Esophagus squamous epithelium (tissue), 4 donors: Measurements from ENCODE around the gene USP35.

Experiments used
- POLR2A ChIP-seq, 4 donors: fragments of 450-650 bp; IDR thresholded peaks; one replicate each; pipeline ENCODE4 v1.6.1; 2017; ENCODE audit warnings: antibody characterized with exemption in 4 of 4, mild to moderate bottlenecking in 4 of 4, moderate library complexity in 3 of 4
- TF ChIP-seq, protein P1 (sequence below), 6 experiments: fragments of 450-650 bp in 4 of 6; fragments of 200-600 bp in 2 of 6; sonication (generic) in 2 of 6; IDR thresholded peaks; one replicate each; pipeline ENCODE4 v1.5.1; 2016 to 2019; ENCODE audit warnings: antibody characterized with exemption in 6 of 6, mild to moderate bottlenecking in 4 of 6, moderate library complexity in 4 of 6

DNA sequence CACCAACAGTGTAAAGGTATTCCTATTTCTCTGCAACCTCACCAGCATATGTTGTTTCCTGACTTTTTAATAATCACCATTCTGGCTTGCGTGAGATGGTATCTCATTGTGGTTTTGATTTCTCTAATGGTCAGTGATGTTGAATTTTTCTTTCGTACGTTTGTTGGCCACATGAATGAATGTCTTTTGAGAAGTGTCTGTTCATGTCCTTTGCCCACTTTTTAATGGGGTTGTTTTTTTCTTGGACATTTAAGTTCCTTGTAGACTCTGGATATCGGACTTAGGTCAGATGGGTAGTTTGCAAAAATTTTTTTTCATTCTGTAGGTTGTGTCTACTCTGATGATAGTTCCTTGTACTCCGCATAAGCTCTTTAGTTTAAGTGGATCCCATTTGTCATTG, 22.8 kb downstream of the USP35 start:
- TF ChIP-seq, protein P1, sequence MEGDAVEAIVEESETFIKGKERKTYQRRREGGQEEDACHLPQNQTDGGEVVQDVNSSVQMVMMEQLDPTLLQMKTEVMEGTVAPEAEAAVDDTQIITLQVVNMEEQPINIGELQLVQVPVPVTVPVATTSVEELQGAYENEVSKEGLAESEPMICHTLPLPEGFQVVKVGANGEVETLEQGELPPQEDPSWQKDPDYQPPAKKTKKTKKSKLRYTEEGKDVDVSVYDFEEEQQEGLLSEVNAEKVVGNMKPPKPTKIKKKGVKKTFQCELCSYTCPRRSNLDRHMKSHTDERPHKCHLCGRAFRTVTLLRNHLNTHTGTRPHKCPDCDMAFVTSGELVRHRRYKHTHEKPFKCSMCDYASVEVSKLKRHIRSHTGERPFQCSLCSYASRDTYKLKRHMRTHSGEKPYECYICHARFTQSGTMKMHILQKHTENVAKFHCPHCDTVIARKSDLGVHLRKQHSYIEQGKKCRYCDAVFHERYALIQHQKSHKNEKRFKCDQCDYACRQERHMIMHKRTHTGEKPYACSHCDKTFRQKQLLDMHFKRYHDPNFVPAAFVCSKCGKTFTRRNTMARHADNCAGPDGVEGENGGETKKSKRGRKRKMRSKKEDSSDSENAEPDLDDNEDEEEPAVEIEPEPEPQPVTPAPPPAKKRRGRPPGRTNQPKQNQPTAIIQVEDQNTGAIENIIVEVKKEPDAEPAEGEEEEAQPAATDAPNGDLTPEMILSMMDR (IDR thresholded peaks at IDR 0.05), result no peak
- no peak for TF ChIP-seq POLR2A (IDR thresholded peaks at IDR 0.05)
